HepG2 (cell line): ENCODE data around the gene RGS13. TPM values are rescaled to one million over a fixed set of nuclear protein-coding genes. Genes with fewer than 3 reads are reported as not detected.

ENCODE experiments used
- CCDC6 ChIP-seq: sonication (generic); formaldehyde crosslinking; IDR thresholded peaks from 2 replicates; pipeline ENCODE4 v1.8.1; 2022; ENCODE audit warnings: mild to moderate bottlenecking, missing genetic modification reagents, moderate library complexity
- CENPX ChIP-seq: sonication (generic); formaldehyde crosslinking; IDR thresholded peaks from 2 replicates; pipeline ENCODE4 v1.9.0; 2021; ENCODE audit warnings: mild to moderate bottlenecking, missing genetic modification reagents, moderate library complexity
- ELF3 ChIP-seq: IDR thresholded peaks from 2 replicates; pipeline ENCODE4 v1.6.1; 2016; ENCODE audit warnings: missing genetic modification reagents, missing compliant biosample characterization
- ERF ChIP-seq: IDR thresholded peaks from 2 replicates; pipeline ENCODE4 v1.6.1; 2018; ENCODE audit warnings: missing biosample characterization, missing genetic modification reagents
- FOXA3 ChIP-seq: IDR thresholded peaks from 2 replicates; pipeline ENCODE4 v1.6.1; 2016; ENCODE audit warnings: missing genetic modification reagents, missing compliant biosample characterization
- FOXP1 ChIP-seq, 2 experiments: fragments of 450-650 bp in 1 of 2; IDR thresholded peaks; 2 replicates each; pipeline ENCODE4 v1.6.1; 2017 to 2018; ENCODE audit warnings: antibody characterized with exemption in 1 of 2
- MAFK ChIP-seq, 2 experiments: IDR thresholded peaks in 1 of 2; conservative IDR thresholded peaks in 1 of 2; 2 replicates each; pipeline ENCODE4 v1.6.1; 2011; ENCODE audit warnings: improper control_type of control experiment in 2 of 2, low read length in 2 of 2
- NRL ChIP-seq: sonication (generic); formaldehyde crosslinking; IDR thresholded peaks from 2 replicates; pipeline ENCODE4 v1.5.0; 2020; ENCODE audit warnings: missing genetic modification reagents, mild to moderate bottlenecking, moderate library complexity, borderline replicate concordance
- PTBP1 ChIP-seq: fragments of 200-400 bp; formaldehyde crosslinking; IDR thresholded peaks from 2 replicates; pipeline ENCODE4 v1.6.1; 2018; ENCODE audit warnings: low read length, low read depth; ENCODE audit not compliant: poor library complexity, severe bottlenecking
- RFX1 ChIP-seq: fragments of 450-650 bp; IDR thresholded peaks from 2 replicates; pipeline ENCODE4 v1.6.1; 2017
- RFXANK ChIP-seq: IDR thresholded peaks from 2 replicates; pipeline ENCODE4 v1.6.1; 2016
- RNF2 ChIP-seq: fragments of 450-650 bp; conservative IDR thresholded peaks from 2 replicates; pipeline ENCODE4 v1.6.1; 2016; ENCODE audit warnings: low read depth
- SP140L ChIP-seq: sonication (generic); formaldehyde crosslinking; IDR thresholded peaks from 2 replicates; pipeline ENCODE4 v1.4.0; 2020; ENCODE audit warnings: missing genetic modification reagents, borderline replicate concordance
- SRSF9 ChIP-seq: fragments of 200-400 bp; formaldehyde crosslinking; IDR thresholded peaks from 2 replicates; pipeline ENCODE4 v1.6.1; 2018; ENCODE audit warnings: borderline replicate concordance, mild to moderate bottlenecking, low read depth, low read length; ENCODE audit not compliant: insufficient read depth, poor library complexity, severe bottlenecking
- ZFP41 ChIP-seq: sonication (generic); formaldehyde crosslinking; IDR thresholded peaks from 2 replicates; pipeline ENCODE4 v1.4.0; 2020; ENCODE audit warnings: mild to moderate bottlenecking, missing genetic modification reagents, borderline replicate concordance
- ZNF335 ChIP-seq: sonication (generic); formaldehyde crosslinking; IDR thresholded peaks from 2 replicates; pipeline ENCODE4 v1.4.0; 2020; ENCODE audit warnings: missing genetic modification reagents
- ZNF619 ChIP-seq: sonication (generic); formaldehyde crosslinking; IDR thresholded peaks from 2 replicates; pipeline ENCODE4 v1.4.0; 2020; ENCODE audit warnings: mild to moderate bottlenecking, missing genetic modification reagents
- polyA plus RNA-seq, 8 experiments: library from polyadenylated mRNA; depleted of rRNA in 3 of 8; stranded (reverse) in 7 of 8; unstranded in 1 of 8; fragments of >200 nt; fragmentation: Illumina TruSeq in 4 of 8; extraction: Trizol in 4 of 8; gene quantifications; 2 replicates each; pipeline versions ENCODE4 v1.2.1 to v1.2.3, GENCODE V29; 2011 to 2016; ENCODE audit warnings: low read depth in 4 of 8, missing spikeins in 1 of 8, mixed read lengths in 1 of 8; ENCODE audit not compliant: insufficient read depth in 1 of 8
- total RNA-seq, 5 experiments: library from RNA; depleted of rRNA; stranded (reverse); fragments of >200 nt; fragmentation: Illumina TruSeq; extraction: Trizol; gene quantifications; 2 replicates each; pipeline ENCODE4 v1.2.3, GENCODE V29; 2016; ENCODE audit warnings: low read depth in 1 of 5
- TF ChIP-seq, protein P1 (sequence below): sonication (generic); formaldehyde crosslinking; IDR thresholded peaks from 2 replicates; pipeline ENCODE4 v1.4.0; 2020; ENCODE audit warnings: missing genetic modification reagents
- TF ChIP-seq, protein P2 (sequence below): sonication (generic); formaldehyde crosslinking; IDR thresholded peaks from 2 replicates; pipeline ENCODE4 v1.4.0; 2020; ENCODE audit warnings: low read depth, mild to moderate bottlenecking, missing genetic modification reagents
- TF ChIP-seq, protein P3 (sequence below): IDR thresholded peaks from 2 replicates; pipeline ENCODE4 v1.4.0; 2020; ENCODE audit warnings: mild to moderate bottlenecking, missing genetic modification reagents
- TF ChIP-seq, protein P4 (sequence below): sonication (generic); formaldehyde crosslinking; IDR thresholded peaks from 2 replicates; pipeline ENCODE4 v1.8.0; 2022; ENCODE audit warnings: mild to moderate bottlenecking, missing genetic modification reagents; ENCODE audit not compliant: insufficient replicate concordance

Gene RGS13
- total and polyA plus RNA-seq, 2 of the 13 experiments (the other 11 are each of a cell fraction or from before 2014, with no cell fraction given) = not detected

DNA sequence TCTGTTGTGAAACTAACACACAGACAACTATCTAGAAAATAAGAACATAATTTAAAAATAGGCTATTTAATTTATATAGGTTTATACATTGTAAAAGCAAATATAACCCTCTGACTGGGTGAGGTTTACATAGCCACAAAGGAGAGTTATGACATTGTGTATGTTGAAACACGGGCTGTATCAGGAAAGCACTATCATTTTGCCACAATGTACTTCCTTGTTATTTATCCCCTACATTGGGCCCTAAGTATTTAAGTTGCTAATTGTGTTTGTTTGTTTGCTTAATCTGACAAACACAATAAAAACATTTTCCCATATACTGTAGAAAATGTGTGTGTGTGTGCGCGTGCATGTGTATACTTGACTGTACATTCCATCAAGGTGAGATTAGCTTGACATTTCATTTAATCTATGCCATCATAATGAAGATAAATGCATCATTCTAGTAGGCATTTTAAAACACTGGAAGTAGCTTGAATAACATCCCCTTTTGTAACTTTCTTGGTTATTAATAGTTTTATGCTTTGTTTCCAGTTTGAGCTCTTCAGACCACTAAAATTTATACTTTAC is 72.1 kb downstream of the RGS13 start (continued):
- TF ChIP-seq, protein P1, sequence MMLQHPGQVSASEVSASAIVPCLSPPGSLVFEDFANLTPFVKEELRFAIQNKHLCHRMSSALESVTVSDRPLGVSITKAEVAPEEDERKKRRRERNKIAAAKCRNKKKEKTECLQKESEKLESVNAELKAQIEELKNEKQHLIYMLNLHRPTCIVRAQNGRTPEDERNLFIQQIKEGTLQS (CRISPR knock-in tag) = no peak
- TF ChIP-seq FOXP1 (IDR thresholded peaks at IDR 0.05) (no peak), FOXP1 (CRISPR knock-in tag; IDR thresholded peaks at IDR 0.05) (peak; percentile 55), ERF (CRISPR knock-in tag) (no peak), RFX1 (no peak), ELF3 (CRISPR knock-in tag) (peak; percentile 94), MAFK (conservative IDR thresholded peaks at IDR 0.05 in 1 of 2, IDR thresholded peaks at IDR 0.05 in 1 of 2; ENCODE audit: low read length in 2 of 2) (no peak), FOXA3 (CRISPR knock-in tag) (peak; percentile 37; the same call in 1 of the 2 replicates), ZFP41 (no peak), RNF2 (no peak), NRL (CRISPR knock-in tag) (no peak), RFXANK (CRISPR knock-in tag) (no peak), SRSF9 (no peak), SP140L (no peak), CENPX (no peak), ZNF619 (CRISPR knock-in tag) (no peak), CCDC6 (CRISPR knock-in tag) (no peak), ZNF335 (CRISPR knock-in tag) (no peak), PTBP1 (no peak)
- TF ChIP-seq, protein P2, sequence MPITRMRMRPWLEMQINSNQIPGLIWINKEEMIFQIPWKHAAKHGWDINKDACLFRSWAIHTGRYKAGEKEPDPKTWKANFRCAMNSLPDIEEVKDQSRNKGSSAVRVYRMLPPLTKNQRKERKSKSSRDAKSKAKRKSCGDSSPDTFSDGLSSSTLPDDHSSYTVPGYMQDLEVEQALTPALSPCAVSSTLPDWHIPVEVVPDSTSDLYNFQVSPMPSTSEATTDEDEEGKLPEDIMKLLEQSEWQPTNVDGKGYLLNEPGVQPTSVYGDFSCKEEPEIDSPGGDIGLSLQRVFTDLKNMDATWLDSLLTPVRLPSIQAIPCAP (CRISPR knock-in tag) = no peak
- TF ChIP-seq, protein P3, sequence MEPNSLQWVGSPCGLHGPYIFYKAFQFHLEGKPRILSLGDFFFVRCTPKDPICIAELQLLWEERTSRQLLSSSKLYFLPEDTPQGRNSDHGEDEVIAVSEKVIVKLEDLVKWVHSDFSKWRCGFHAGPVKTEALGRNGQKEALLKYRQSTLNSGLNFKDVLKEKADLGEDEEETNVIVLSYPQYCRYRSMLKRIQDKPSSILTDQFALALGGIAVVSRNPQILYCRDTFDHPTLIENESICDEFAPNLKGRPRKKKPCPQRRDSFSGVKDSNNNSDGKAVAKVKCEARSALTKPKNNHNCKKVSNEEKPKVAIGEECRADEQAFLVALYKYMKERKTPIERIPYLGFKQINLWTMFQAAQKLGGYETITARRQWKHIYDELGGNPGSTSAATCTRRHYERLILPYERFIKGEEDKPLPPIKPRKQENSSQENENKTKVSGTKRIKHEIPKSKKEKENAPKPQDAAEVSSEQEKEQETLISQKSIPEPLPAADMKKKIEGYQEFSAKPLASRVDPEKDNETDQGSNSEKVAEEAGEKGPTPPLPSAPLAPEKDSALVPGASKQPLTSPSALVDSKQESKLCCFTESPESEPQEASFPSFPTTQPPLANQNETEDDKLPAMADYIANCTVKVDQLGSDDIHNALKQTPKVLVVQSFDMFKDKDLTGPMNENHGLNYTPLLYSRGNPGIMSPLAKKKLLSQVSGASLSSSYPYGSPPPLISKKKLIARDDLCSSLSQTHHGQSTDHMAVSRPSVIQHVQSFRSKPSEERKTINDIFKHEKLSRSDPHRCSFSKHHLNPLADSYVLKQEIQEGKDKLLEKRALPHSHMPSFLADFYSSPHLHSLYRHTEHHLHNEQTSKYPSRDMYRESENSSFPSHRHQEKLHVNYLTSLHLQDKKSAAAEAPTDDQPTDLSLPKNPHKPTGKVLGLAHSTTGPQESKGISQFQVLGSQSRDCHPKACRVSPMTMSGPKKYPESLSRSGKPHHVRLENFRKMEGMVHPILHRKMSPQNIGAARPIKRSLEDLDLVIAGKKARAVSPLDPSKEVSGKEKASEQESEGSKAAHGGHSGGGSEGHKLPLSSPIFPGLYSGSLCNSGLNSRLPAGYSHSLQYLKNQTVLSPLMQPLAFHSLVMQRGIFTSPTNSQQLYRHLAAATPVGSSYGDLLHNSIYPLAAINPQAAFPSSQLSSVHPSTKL (CRISPR knock-in tag) = peak; percentile 25; the same call in 1 of the 2 replicates
- TF ChIP-seq, protein P4, sequence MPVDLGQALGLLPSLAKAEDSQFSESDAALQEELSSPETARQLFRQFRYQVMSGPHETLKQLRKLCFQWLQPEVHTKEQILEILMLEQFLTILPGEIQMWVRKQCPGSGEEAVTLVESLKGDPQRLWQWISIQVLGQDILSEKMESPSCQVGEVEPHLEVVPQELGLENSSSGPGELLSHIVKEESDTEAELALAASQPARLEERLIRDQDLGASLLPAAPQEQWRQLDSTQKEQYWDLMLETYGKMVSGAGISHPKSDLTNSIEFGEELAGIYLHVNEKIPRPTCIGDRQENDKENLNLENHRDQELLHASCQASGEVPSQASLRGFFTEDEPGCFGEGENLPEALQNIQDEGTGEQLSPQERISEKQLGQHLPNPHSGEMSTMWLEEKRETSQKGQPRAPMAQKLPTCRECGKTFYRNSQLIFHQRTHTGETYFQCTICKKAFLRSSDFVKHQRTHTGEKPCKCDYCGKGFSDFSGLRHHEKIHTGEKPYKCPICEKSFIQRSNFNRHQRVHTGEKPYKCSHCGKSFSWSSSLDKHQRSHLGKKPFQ (CRISPR knock-in tag) = no peak
